A549 (cell line): Measurements from ENCODE around the gene HEXD. TPM values are rescaled to one million over a fixed set of nuclear protein-coding genes. Genes with fewer than 3 reads are reported as not detected.

Experiments used
- ATAC-seq, 2 experiments: fragments of 200-7000 bp in 1 of 2; fragments of >200 bp in 1 of 2; cut with Nextera tagmentation in 1 of 2; cut with Tn5 transposase in 1 of 2; 3 replicates each; pipeline versions ENCODE4 v1.8.0 to v1.9.1; 2018 to 2020; ENCODE audit warnings: mild to moderate bottlenecking in 1 of 2, moderate library complexity in 1 of 2
- CTCF ChIA-PET: fragments of 300-600 bp; sonication (Branson Sonifier 250); formaldehyde crosslinking; extraction: SDS; loops from one replicate; lab custom pipeline; 2021; ENCODE audit warnings: antibody characterized with exemption, inconsistent platforms; lab: Yijun Ruan, JAX
- POLR2A ChIA-PET: fragments of 350-600 bp; formaldehyde crosslinking; extraction: SDS; loops from one replicate; lab custom pipeline; 2021; ENCODE audit warnings: antibody characterized with exemption, inconsistent platforms; lab: Yijun Ruan, JAX
- DNase-seq, 2 experiments: peaks; one replicate each; pipeline versions ENCODE4 v3.0.0 to v3.0.0-alpha.2; 2011 to 2016; ENCODE audit warnings: low read depth in 1 of 2, low spot score in 1 of 2
- FAIRE-seq: peaks from 2 replicates; lab custom pipeline; 2011; peaks lifted over from hg19 to GRCh38; lab: Jason Lieb, UNC
- H3K27ac ChIP-seq, 2 experiments: fragments of >200 bp; sonication (Bioruptor Twin); formaldehyde crosslinking; 3 replicates each; pipeline ENCODE4 v1.5.1; 2016 to 2017
- H3K4me1 ChIP-seq: fragments of >200 bp; sonication (Bioruptor Twin); formaldehyde crosslinking; 3 replicates; pipeline ENCODE4 v1.6.1; 2016
- H3K4me2 ChIP-seq: fragments of >200 bp; sonication (Bioruptor Twin); formaldehyde crosslinking; 3 replicates; pipeline ENCODE4 v1.6.1; 2016
- H3K4me3 ChIP-seq: fragments of >200 bp; sonication (Bioruptor Twin); formaldehyde crosslinking; 3 replicates; pipeline ENCODE4 v1.5.1; 2016
- H3K9me3 ChIP-seq: fragments of >200 bp; sonication (Bioruptor Twin); formaldehyde crosslinking; 3 replicates; pipeline ENCODE4 v1.6.1; 2016
- BCL3 ChIP-seq: fragments of >200 bp; sonication (Bioruptor Twin); formaldehyde crosslinking; IDR thresholded peaks from 3 replicates; pipeline ENCODE4 v1.6.1; 2016
- CBX8 ChIP-seq: fragments of 200-600 bp; sonication (generic); IDR thresholded peaks from 2 replicates; pipeline ENCODE4 v1.6.1; 2016
- CHD2 ChIP-seq: fragments of 150-350 bp; IDR thresholded peaks from 2 replicates; pipeline ENCODE4 v1.6.1; 2014; ENCODE audit warnings: low read length; ENCODE audit not compliant: partially characterized antibody
- CTCF ChIP-seq: fragments of >200 bp; sonication (Bioruptor Twin); formaldehyde crosslinking; IDR thresholded peaks from 3 replicates; pipeline ENCODE4 v1.5.1; 2016
- ELK1 ChIP-seq: fragments of 150-350 bp; IDR thresholded peaks from 2 replicates; pipeline ENCODE4 v1.6.1; 2014; ENCODE audit warnings: low read depth, mild to moderate bottlenecking, low read length
- FOSB ChIP-seq: fragments of 250-450 bp; sonication (Bioruptor Pico); IDR thresholded peaks from 2 replicates; pipeline ENCODE4 v1.5.0; 2020; ENCODE audit warnings: mild to moderate bottlenecking, moderate library complexity
- HDAC2 ChIP-seq: fragments of 200-600 bp; sonication (generic); IDR thresholded peaks from 2 replicates; pipeline ENCODE4 v1.6.1; 2016
- HEYL ChIP-seq: fragments of 250-450 bp; sonication (Bioruptor Pico); IDR thresholded peaks from 2 replicates; pipeline ENCODE4 v1.8.0; 2021; ENCODE audit warnings: mild to moderate bottlenecking, moderate library complexity
- JUN ChIP-seq, 2 experiments: fragments of >200 bp; sonication (Bioruptor Twin); formaldehyde crosslinking; IDR thresholded peaks; 2 replicates in 1 of 2; 3 replicates in 1 of 2; pipeline ENCODE4 v1.6.1; 2016 to 2017
- KDM1A ChIP-seq: fragments of 200-600 bp; sonication (generic); IDR thresholded peaks from 2 replicates; pipeline ENCODE4 v1.6.1; 2016; ENCODE audit warnings: low read depth, mild to moderate bottlenecking
- MAFK ChIP-seq: fragments of 450-650 bp; IDR thresholded peaks from 2 replicates; pipeline ENCODE4 v1.6.1; 2014; ENCODE audit not compliant: partially characterized antibody
- NPAS2 ChIP-seq: fragments of 250-450 bp; sonication (Bioruptor Pico); IDR thresholded peaks from 2 replicates; pipeline ENCODE4 v1.8.0; 2022; ENCODE audit warnings: mild to moderate bottlenecking, moderate library complexity, borderline replicate concordance
- POLR2A ChIP-seq: IDR thresholded peaks from 2 replicates; pipeline ENCODE4 v1.6.1; 2012; ENCODE audit warnings: mild to moderate bottlenecking, low read length
- POLR2AphosphoS2 ChIP-seq: conservative IDR thresholded peaks from 2 replicates; pipeline ENCODE4 v1.6.1; 2012; ENCODE audit warnings: low read length, improper control_type of control experiment, inconsistent platforms
- RAD21 ChIP-seq, 2 experiments: fragments of >200 bp in 1 of 2; sonication (Bioruptor Twin) in 1 of 2; formaldehyde crosslinking in 1 of 2; IDR thresholded peaks in 1 of 2; conservative IDR thresholded peaks in 1 of 2; 2 replicates in 1 of 2; 3 replicates in 1 of 2; pipeline ENCODE4 v1.6.1; 2012 to 2018; ENCODE audit warnings: inconsistent platforms in 1 of 2
- REST ChIP-seq: fragments of 200-600 bp; sonication (generic); IDR thresholded peaks from 2 replicates; pipeline ENCODE4 v1.6.1; 2016; ENCODE audit warnings: antibody characterized with exemption, mild to moderate bottlenecking, moderate library complexity
- ZFP36 ChIP-seq: fragments of 450-650 bp; IDR thresholded peaks from 2 replicates; pipeline ENCODE4 v1.6.1; 2014; ENCODE audit warnings: borderline replicate concordance; ENCODE audit not compliant: partially characterized antibody
- WGBS: methylation state at CpG from one replicate; pipeline ENCODE4 v1.1.6; 2017; ENCODE audit errors: missing lambda C conversion rate; 5-methylcytosine and 5-hydroxymethylcytosine counted together
- polyA plus RNA-seq, 4 experiments: library from polyadenylated mRNA; depleted of rRNA in 3 of 4; stranded (reverse); fragments of >200 nt; fragmentation: RNase III in 1 of 4; extraction: RNeasy Plus Mini Kit Qiagen cat#74134 plus additional on column Dnase treatment in 1 of 4; gene quantifications; 2 replicates in 3 of 4; 3 replicates in 1 of 4; pipeline ENCODE4 v1.2.3, GENCODE V29; 2011 to 2017

Gene HEXD
- polyA plus RNA-seq, 2 of the 4 experiments (the other 2 are of a cell fraction): 18.0 to 19.5 TPM

- CTCF ChIA-PET: interaction anchor here (0.7 to 3.4 kb wide), 8 partner anchors 11 to 214 kb away, joined by 3 to 15 read pairs (median 4); no protein-coding TSS in a partner anchor
- FAIRE-seq (no peak), DNase-seq (no peak), ATAC-seq (no peak)
- TF ChIP-seq HEYL (CRISPR knock-in tag) (no peak), ZFP36 (no peak), MAFK (no peak), JUN (IDR thresholded peaks at IDR 0.05) (no peak), CTCF (no peak), FOSB (CRISPR knock-in tag) (no peak), POLR2AphosphoS2 (no peak), NPAS2 (CRISPR knock-in tag) (no peak), HDAC2 (no peak), KDM1A (no peak)
- no peak overlapping the region for H3K27ac ChIP-seq
- H3K4me2 ChIP-seq: peak overlapping the region; percentile 99
- H3K4me1 ChIP-seq: peaks cover 11% of the 10 kb centered on the region; the same call in 2 of the 3 replicates
- POLR2A ChIA-PET: no interaction called here
- no peak overlapping the region for H3K4me3 ChIP-seq
- 91% methylated on average over 2 of the region's 2 CpGs for WGBS
- peaks cover 14% of the 10 kb centered on the region for H3K9me3 ChIP-seq
These were observed 1.4 kb downstream of the HEXD start for GRCh38 chr17:82419540-82419939.

GRCh38 chr17:82424001-82424862 is 6.1 kb downstream of the HEXD start:
- no peak for FAIRE-seq
- POLR2A ChIA-PET: no interaction called here

GRCh38 chr17:82424863-82425159 is 6.7 kb downstream of the HEXD start:
- ChIA-PET CTCF (interaction anchor here (1.8 to 3.9 kb wide), 2 partner anchors 10 to 22 kb away, joined by 5 to 21 read pairs; no protein-coding TSS in a partner anchor), POLR2A (no interaction called here)
- H3K4me1 ChIP-seq: no peaks in the 10 kb centered on the region
- 98% methylated on average over 2 of the region's 2 CpGs for WGBS
- no peak for DNase-seq
- FAIRE-seq: no peak
- no peak overlapping the region for H3K4me2 ChIP-seq
- peaks cover 14% of the 10 kb centered on the region for H3K9me3 ChIP-seq
- no peak overlapping the region for H3K4me3 ChIP-seq
- H3K27ac ChIP-seq: no peak overlapping the region
- no peak for ATAC-seq
- TF ChIP-seq REST (no peak), ELK1 (no peak), POLR2A (no peak), BCL3 (no peak), CHD2 (no peak), JUN (IDR thresholded peaks at IDR 0.05) (no peak), ZFP36 (no peak)

More at GRCh38 chr17:82424001-82424862, 6.1 kb downstream of the HEXD start:
- H3K4me2 ChIP-seq: no peak overlapping the region
- peak in 1 of 2 experiments; percentile 60 for DNase-seq
- peak in 1 of 2 experiments; percentile 60; a peak in 3 of 6 replicates for ATAC-seq
- peaks cover 3% of the 10 kb centered on the region; the same call in 2 of the 3 replicates for H3K4me1 ChIP-seq
- H3K4me3 ChIP-seq: no peak overlapping the region
- CTCF ChIA-PET: interaction anchor here (1.4 to 3.9 kb wide), 3 partner anchors 11 to 72 kb away, joined by 5 to 21 read pairs (median 5); no protein-coding TSS in a partner anchor
- no peak for TF ChIP-seq CBX8
- TF ChIP-seq RAD21 (conservative IDR thresholded peaks at IDR 0.05 in 1 of 2, IDR thresholded peaks at IDR 0.05 in 1 of 2): 0 out of 5 replicates have a peak, but pooled peaks of 1 of the 2 experiments have one; percentile 12
- TF ChIP-seq CTCF: peak; percentile 44; the same call in 2 of the 3 replicates
- WGBS: 86% methylated on average over 25 of the region's 25 CpGs
- no peak overlapping the region for H3K27ac ChIP-seq
- H3K9me3 ChIP-seq: peaks cover 14% of the 10 kb centered on the region
